Adrenal gland (tissue), 12 donors: ENCODE data around the gene GABBR1. TPM values are rescaled to one million over a fixed set of nuclear protein-coding genes. Genes with fewer than 3 reads are reported as not detected.

ENCODE experiments used
- DNase-seq, 7 donors: peaks; one replicate each; pipeline ENCODE4 v3.0.0-alpha.2; 2019 to 2020
- H3K27ac ChIP-seq, 5 donors: fragments of 200-600 bp; sonication (generic) in 4 of 5; 1 replicate in 3 of 5; 2 replicates in 2 of 5; pipeline versions ENCODE4 v1.5.1 to v1.8.0; 2016 to 2020; ENCODE audit warnings: mild to moderate bottlenecking in 1 of 5
- H3K27me3 ChIP-seq: fragments of 200-600 bp; 2 replicates; pipeline ENCODE4 v1.8.0; 2021
- H3K36me3 ChIP-seq, 2 donors: fragments of 200-600 bp; replicated peaks in 1 of 2; 1 replicate in 1 of 2; 2 replicates in 1 of 2; pipeline versions ENCODE4 v1.5.1 to v1.8.0; 2018 to 2022
- H3K4me1 ChIP-seq, 2 donors: fragments of 200-600 bp; replicated peaks in 1 of 2; 1 replicate in 1 of 2; 2 replicates in 1 of 2; pipeline versions ENCODE4 v1.5.1 to v1.8.0; 2018 to 2021
- H3K4me3 ChIP-seq, 4 donors: fragments of 200-600 bp; sonication (generic) in 3 of 4; one replicate each; pipeline ENCODE4 v1.5.1; 2016 to 2018
- H3K9me3 ChIP-seq, 3 donors: fragments of 200-600 bp; sonication (generic) in 1 of 3; replicated peaks in 1 of 3; 1 replicate in 2 of 3; 2 replicates in 1 of 3; pipeline versions ENCODE4 v1.5.1 to v1.8.0; 2016 to 2021
- POLR2A ChIP-seq, 2 donors: fragments of 450-650 bp; IDR thresholded peaks; one replicate each; pipeline ENCODE4 v1.6.1; 2017; ENCODE audit warnings: antibody characterized with exemption in 2 of 2, mild to moderate bottlenecking in 2 of 2, moderate library complexity in 1 of 2
- WGBS, 4 donors: extraction: QIAGEN DNeasy Blood & Tissue Kit in 2 of 4; methylation state at CpG; one replicate each; pipeline versions ENCODE4 v1.1.5 to v1.1.7; 2013 to 2017; 5-methylcytosine and 5-hydroxymethylcytosine counted together
- intact Hi-C, 2 donors: fragments of 100-400 bp; cut with DNase I; formaldehyde crosslinking; loops; one replicate each; pipeline versions ENCODE4 v1.14.1 to v1.15.0; 2022 to 2023
- polyA plus RNA-seq, 3 donors: library from polyadenylated mRNA; stranded (reverse); fragments of 200-250 nt in 2 of 3; fragments of 350-450 nt in 1 of 3; fragmentation: Illumina TruSeq in 1 of 3; extraction: RNeasy Lipid Tissue Mini Kit (QIAGEN cat#74804) in 1 of 3; gene quantifications; one replicate each; pipeline ENCODE4 v1.2.3, GENCODE V29; 2013 to 2014
- total RNA-seq, 9 donors: library from RNA; depleted of rRNA in 4 of 9; stranded (reverse); fragments of >200 nt in 4 of 9; fragments of 120-200 nt in 1 of 9; fragmentation: NEBNext Ultra II Directional in 1 of 9; extraction: Animal tissue kit (Norgen Biotek cat#: 25700) in 1 of 9; gene quantifications; one replicate each; pipeline versions ENCODE4 v1.1.0 to v1.2.4, GENCODE V29; 2013 to 2023
- TF ChIP-seq, protein P1 (sequence below), 6 experiments: fragments of 450-650 bp in 4 of 6; fragments of 200-600 bp in 2 of 6; sonication (generic) in 1 of 6; IDR thresholded peaks; 1 replicate in 5 of 6; 2 replicates in 1 of 6; pipeline versions ENCODE4 v1.5.1 to v1.8.0; 2016 to 2021; ENCODE audit warnings: antibody characterized with exemption in 6 of 6, mild to moderate bottlenecking in 2 of 6, moderate library complexity in 1 of 6
- donor health status: healthy with polysubstance abuse.
- donor health status: Bipolar disorder and iron deficiency.
- donor health status: DM: yes; HTN: yes; CAD: no.
- donor health status: DM: no; HTN: no; CAD: no.
- donor health status: DM: no; HTN: no; CAD: no.
- donor health status: DM: yes; HTN: yes; CAD: no.

GABBR1 gene
- total and polyA plus RNA-seq, 12 donors: 6.9 to 68.9 (median 18.1) TPM

DNA sequence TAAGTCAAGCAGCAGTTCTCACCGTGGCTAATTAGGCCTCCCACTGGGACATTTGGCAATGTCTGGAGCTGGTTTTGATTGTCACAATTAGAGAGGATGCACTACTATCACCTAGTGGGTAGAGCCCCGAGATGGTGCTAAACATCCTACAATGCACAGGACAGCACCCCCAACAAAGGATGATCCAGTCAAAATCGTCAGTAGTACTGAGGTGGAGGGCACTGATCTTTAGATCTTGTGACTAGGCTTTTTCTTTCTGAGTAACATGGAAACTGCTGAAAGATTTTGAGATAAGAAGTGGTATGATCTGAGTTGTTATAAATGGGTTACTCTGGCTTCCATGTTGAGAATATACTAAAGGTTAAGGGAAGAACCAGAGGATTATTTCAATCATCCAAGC is 85.4 kb downstream of the GABBR1 start:
- H3K4me1 ChIP-seq: peaks cover 0 to 3% of the 10 kb centered on the region in 2 donors
- no peak for DNase-seq
- H3K27ac ChIP-seq: no peak overlapping the region
- no peaks in the 10 kb centered on the region for H3K9me3 ChIP-seq
- H3K36me3 ChIP-seq: no peaks in the 10 kb centered on the region
- intact Hi-C loops: no loop called here
- H3K27me3 ChIP-seq: no peaks in the 10 kb centered on the region
- TF ChIP-seq POLR2A (IDR thresholded peaks at IDR 0.05): no peak
- TF ChIP-seq, protein P1, sequence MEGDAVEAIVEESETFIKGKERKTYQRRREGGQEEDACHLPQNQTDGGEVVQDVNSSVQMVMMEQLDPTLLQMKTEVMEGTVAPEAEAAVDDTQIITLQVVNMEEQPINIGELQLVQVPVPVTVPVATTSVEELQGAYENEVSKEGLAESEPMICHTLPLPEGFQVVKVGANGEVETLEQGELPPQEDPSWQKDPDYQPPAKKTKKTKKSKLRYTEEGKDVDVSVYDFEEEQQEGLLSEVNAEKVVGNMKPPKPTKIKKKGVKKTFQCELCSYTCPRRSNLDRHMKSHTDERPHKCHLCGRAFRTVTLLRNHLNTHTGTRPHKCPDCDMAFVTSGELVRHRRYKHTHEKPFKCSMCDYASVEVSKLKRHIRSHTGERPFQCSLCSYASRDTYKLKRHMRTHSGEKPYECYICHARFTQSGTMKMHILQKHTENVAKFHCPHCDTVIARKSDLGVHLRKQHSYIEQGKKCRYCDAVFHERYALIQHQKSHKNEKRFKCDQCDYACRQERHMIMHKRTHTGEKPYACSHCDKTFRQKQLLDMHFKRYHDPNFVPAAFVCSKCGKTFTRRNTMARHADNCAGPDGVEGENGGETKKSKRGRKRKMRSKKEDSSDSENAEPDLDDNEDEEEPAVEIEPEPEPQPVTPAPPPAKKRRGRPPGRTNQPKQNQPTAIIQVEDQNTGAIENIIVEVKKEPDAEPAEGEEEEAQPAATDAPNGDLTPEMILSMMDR (IDR thresholded peaks at IDR 0.05): no peak
- H3K4me3 ChIP-seq: no peak overlapping the region
- 15 to 37% (median 35%) methylated on average over 3 of the region's 3 CpGs for WGBS, 4 donors

DNA sequence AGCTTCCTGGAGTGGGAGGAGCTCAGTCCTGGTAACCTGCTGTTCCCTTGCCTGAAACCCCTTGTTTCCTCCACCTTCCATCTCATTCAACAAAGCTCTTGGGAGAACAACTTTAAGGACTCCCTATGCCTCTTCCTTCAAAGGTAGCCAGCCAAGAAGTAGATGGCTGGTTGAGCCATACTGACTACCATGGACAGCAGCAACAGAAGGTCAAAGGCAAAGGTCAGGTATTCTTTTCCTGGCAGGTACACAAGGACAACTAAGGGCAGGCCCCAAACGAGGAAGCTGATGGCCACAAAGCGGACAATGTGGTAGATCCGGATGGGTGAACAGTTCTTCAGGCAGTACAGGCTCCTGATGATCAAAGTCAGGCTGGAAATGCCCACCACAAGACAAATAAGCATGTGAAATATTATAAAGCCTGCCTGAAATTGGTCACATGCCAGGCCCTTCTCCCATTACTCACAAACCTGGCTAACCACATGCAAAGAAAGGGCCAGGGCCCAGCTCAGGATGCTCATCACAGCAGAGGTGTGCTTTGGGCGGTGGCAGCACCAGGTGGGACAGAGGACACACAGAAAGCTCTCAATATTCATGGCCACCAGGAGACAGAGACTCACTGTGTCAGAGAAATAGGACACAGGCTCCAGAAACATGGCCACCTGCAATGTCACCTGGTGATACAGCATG is 95.1 kb downstream of the GABBR1 start:
- H3K27me3 ChIP-seq: no peaks in the 10 kb centered on the region
- H3K4me1 ChIP-seq: no peaks in the 10 kb centered on the region
- TF ChIP-seq POLR2A (IDR thresholded peaks at IDR 0.05): no peak
- TF ChIP-seq, protein P1 (IDR thresholded peaks at IDR 0.05): no peak
- no peaks in the 10 kb centered on the region for H3K36me3 ChIP-seq
- 64 to 77% (median 75%) methylated on average over 4 of the region's 4 CpGs for WGBS, 4 donors
- no peak for DNase-seq
- H3K4me3 ChIP-seq: no peak overlapping the region
- H3K9me3 ChIP-seq: no peaks in the 10 kb centered on the region
- no peak overlapping the region for H3K27ac ChIP-seq
- intact Hi-C loops: no loop called here

DNA sequence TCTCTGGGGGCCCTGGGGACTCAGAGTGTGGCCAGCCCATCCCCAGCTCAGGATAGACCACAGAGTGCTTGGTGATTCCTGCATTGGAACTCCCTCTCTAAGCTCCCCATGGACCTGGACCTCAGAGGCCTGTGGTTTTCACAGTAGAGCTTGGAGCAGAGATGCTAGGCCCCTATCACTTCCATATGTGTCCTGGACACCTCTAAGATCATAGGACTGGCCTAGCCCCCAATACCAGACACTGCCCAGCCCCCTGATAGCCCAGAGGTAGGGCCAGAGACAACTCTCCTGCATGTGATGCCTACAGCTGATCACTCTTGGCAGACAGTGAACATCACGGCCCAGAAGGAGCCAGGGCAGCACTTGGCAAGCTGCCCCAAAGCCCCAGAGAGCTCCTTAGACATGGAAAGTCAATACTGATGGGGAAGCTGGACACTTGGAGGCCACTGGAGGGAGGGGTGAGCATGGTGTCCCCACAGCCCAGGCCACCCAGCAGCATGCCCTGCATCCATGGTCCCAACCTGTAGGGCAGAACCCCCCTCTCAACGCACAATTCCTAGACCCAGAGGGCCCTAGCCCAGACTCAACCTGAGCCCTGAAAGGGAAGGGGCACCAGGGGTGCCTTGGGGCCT is 100.5 kb downstream of the GABBR1 start:
- Histone ChIP-seq H3K36me3 (no peaks in the 10 kb centered on the region), H3K4me3 (no peak overlapping the region), H3K27ac (no peak overlapping the region), H3K4me1 (no peaks in the 10 kb centered on the region), H3K9me3 (no peaks in the 10 kb centered on the region), H3K27me3 (no peaks in the 10 kb centered on the region)
- TF ChIP-seq, protein P1 (IDR thresholded peaks at IDR 0.05): no peak
- no peak for TF ChIP-seq POLR2A (IDR thresholded peaks at IDR 0.05)
- no peak for DNase-seq
- 56 to 100% (median 70%) methylated on average over 1 to 2 of the region's 2 CpGs; no CpG with 5 or more reads in 1 of the 4 donors for WGBS, 4 donors
- intact Hi-C loops: no loop called here

DNA sequence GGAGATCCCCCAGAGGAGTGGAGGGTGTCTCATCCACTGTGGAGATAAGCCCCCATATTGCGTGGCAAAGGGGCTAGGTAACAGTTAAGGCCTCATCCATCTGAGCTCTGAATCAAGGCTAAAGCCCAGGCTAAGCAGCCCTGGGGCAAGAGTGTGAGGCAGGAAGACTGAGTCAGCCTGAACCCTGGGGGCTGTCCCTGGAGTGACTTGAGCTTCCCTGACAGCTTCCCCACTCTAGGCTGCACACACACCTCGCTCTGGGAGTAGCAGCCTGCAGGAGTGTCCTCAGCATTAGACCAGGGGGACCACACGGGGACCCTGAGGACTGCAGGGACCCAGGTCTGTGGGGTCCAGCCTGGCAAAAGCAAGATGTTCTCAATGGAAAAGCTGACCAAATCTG is 101.3 kb downstream of the GABBR1 start:
- no peak for DNase-seq
- Histone ChIP-seq H3K27me3 (no peaks in the 10 kb centered on the region), H3K4me1 (no peaks in the 10 kb centered on the region), H3K36me3 (no peaks in the 10 kb centered on the region), H3K27ac (no peak overlapping the region), H3K4me3 (no peak overlapping the region), H3K9me3 (no peaks in the 10 kb centered on the region)
- intact Hi-C loops: no loop called here
- 55 to 77% (median 65%) methylated on average over 1 to 3 of the region's 3 CpGs for WGBS, 4 donors
- no peak for TF ChIP-seq POLR2A (IDR thresholded peaks at IDR 0.05)
